ENCODE results near the gene RIN2.

Gene RIN2

DNA sequence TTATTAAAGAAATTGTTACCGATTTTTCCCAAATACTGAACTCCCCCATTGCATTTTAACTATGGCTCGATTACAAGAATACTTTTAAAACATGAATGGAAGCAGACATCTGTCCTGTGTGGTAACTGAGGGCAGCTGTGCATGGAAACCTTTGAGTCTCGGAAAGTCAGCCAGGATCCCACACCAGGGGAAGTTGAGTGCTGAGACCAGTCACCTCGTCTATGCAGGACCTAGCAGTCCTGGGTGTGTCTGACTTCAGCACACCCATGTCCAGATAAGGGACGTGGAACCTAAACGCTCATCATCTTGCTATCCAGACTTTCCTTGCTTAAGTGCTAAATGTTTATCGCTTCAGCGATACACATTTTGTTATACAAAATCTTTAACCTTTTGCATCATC lies 6.1 kb downstream of the RIN2 start:
- TF ChIP-seq, protein P1, sequence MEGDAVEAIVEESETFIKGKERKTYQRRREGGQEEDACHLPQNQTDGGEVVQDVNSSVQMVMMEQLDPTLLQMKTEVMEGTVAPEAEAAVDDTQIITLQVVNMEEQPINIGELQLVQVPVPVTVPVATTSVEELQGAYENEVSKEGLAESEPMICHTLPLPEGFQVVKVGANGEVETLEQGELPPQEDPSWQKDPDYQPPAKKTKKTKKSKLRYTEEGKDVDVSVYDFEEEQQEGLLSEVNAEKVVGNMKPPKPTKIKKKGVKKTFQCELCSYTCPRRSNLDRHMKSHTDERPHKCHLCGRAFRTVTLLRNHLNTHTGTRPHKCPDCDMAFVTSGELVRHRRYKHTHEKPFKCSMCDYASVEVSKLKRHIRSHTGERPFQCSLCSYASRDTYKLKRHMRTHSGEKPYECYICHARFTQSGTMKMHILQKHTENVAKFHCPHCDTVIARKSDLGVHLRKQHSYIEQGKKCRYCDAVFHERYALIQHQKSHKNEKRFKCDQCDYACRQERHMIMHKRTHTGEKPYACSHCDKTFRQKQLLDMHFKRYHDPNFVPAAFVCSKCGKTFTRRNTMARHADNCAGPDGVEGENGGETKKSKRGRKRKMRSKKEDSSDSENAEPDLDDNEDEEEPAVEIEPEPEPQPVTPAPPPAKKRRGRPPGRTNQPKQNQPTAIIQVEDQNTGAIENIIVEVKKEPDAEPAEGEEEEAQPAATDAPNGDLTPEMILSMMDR (conservative IDR thresholded peaks at IDR 0.05; ENCODE audit: low read length), result no peak
- no peak for DNase-seq (ENCODE audit: low read depth)
- H3K4me3 ChIP-seq (ENCODE audit: low read length), result no peak overlapping the region

DNA sequence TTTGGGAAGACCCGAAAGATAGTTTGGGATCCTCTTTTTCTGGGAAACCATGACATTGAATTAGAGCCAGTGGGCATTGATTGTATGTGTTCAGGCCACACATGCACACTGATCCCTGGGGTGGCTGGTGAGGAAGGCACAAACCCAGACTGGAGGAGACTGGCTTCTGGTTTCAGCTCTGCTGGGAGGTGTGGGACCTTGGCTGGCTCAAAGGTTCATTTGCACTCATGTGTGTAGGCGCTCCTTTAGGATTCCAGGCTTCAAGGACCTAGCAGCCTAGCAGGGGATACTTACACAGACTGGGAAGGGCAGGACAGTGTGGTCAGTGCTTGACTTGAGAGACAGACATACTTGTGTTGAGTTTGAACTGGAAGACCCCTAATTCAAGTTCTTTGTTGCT lies 7.2 kb downstream of the RIN2 start:
- H3K4me3 ChIP-seq (ENCODE audit: low read length), result no peak overlapping the region
- no peak for DNase-seq (ENCODE audit: low read depth)
- TF ChIP-seq, protein P1 (conservative IDR thresholded peaks at IDR 0.05; ENCODE audit: low read length), result no peak

DNA sequence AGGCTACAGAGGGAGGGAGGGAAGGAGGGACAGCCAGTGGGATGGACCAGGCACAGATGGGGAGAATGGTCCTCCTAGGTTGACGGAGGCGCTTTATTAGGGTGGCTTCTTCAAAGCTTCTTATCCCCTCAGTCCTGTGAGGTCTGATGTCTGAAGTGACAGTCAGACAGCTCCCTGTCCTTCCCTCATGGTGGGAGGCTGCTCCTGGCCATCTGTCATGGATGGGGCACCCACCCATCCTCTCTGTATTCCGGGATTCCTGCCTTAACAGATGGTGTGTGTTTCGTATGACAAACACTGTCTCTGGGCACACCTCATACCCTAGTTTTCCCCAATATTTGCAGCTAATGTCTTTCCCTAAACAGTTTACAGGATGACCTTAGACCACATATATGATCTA lies 7.9 kb downstream of the RIN2 start:
- TF ChIP-seq, protein P1 (conservative IDR thresholded peaks at IDR 0.05; ENCODE audit: low read length), result no peak

DNA sequence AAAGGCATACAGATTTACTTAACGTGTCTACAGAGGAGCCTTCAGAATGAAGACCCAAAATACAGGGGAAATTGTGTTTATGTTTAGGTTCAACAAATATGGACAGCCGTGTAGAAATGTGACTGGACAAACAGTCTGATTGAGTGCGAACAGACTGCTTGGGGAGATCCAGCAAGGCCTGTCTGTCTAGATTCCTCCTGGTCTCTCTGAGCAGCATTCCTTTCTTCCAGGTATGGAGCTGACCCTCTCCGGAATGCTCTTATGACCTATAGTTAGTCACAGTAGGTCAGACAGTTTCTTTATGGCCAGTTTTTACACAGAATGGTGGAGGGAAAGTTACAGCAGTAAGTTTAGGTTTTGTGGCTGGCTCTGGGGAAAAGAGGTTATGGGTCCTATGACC lies 9.0 kb downstream of the RIN2 start:
- DNase-seq (ENCODE audit: low read depth), result no peak
- H3K4me3 ChIP-seq (ENCODE audit: low read length), result no peak overlapping the region
- TF ChIP-seq, protein P1 (conservative IDR thresholded peaks at IDR 0.05; ENCODE audit: low read length), result no peak

More for the DNA sequence above, 7.9 kb downstream of the RIN2 start:
- DNase-seq (ENCODE audit: low read depth), result no peak
- no peak overlapping the region for H3K4me3 ChIP-seq (ENCODE audit: low read length)

DNA sequence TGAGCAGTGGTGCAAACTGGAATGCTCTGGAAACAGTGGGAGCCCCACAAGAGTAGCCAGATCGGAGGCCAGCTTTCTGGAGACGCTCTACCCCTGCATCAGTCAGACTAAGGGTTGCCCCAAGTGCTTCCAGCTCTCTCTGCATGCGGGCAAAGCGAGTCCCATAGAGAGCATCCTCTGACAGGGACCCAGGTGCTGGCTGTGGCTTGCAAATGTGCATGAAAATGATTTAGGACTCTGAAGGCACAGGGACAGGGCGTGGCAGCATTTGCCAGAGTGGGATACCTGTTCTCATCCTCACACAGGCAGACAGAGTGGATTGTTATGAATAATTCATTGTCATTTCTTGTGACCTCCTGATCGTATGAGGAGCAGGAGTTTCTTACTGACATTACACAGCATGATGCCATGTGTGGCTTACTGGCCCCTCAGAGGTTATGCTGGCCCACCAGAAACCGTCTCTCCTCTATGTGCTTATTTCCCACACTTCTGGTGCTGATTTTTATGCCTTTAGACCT lies 10.3 kb downstream of the RIN2 start:
- H3K4me3 ChIP-seq (ENCODE audit: low read length), result no peak overlapping the region
- DNase-seq (ENCODE audit: low read depth), result no peak

DNA sequence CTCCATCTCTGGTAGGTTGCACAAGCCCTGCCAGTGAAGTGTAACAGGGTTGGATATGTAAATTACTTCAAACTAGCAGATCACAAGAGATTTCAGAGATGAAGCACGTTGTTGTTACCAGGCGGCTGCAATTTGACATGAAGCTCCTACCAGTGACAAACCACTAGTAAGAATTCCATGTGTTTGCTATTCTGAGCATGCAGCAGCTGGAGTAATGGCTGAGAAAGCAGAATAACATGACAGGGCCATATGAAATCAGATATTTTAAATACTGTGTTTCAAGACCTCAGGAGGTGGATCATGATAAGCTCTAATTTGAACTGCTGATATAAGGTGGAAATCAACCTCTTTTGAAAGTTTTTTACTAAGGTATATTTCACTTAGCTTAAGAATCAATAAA lies 11.4 kb downstream of the RIN2 start:
- no peak for DNase-seq (ENCODE audit: low read depth)
- H3K4me3 ChIP-seq (ENCODE audit: low read length), result no peak overlapping the region
- TF ChIP-seq, protein P1 (conservative IDR thresholded peaks at IDR 0.05; ENCODE audit: low read length), result no peak

More for the DNA sequence above, 10.3 kb downstream of the RIN2 start:
- TF ChIP-seq, protein P1 (conservative IDR thresholded peaks at IDR 0.05; ENCODE audit: low read length), result no peak

DNA sequence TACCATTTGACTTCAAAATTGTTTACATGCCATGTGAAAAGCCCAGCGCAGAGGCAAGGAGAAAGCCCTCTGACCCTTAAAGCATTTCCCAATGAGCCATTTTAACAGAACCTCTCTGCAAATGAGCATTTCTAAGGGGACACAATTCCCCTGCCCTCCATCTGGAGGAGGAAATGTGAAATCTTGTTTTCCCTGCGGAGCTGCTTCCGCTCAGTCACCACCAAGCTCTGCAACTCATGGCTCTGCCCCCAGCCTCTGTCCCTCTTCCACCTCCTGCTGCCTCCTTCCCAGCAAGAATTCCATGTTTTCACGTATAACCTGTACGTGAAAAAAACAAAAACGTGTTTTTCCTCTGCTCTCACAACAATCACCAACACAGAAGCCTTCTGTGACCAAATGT lies 12.3 kb downstream of the RIN2 start:
- no peak for DNase-seq (ENCODE audit: low read depth)
- TF ChIP-seq, protein P1 (conservative IDR thresholded peaks at IDR 0.05; ENCODE audit: low read length), result no peak
- no peak overlapping the region for H3K4me3 ChIP-seq (ENCODE audit: low read length)
